CD4-positive, alpha-beta T cell treated with Interleukin-2 at 100 ng/mL for 4 hours (primary cell): ENCODE data around the gene RBM47.
"Not testable (repeated sequence)": the region's sequence is repeated elsewhere in the genome, so short reads cannot be mapped to it uniquely, and the experiment has no call there.

ENCODE experiments used
- DNase-seq: peaks from one replicate; pipeline ENCODE4 v3.0.0-alpha.2; 2020; ENCODE audit warnings: low spot score

Gene RBM47

DNA sequence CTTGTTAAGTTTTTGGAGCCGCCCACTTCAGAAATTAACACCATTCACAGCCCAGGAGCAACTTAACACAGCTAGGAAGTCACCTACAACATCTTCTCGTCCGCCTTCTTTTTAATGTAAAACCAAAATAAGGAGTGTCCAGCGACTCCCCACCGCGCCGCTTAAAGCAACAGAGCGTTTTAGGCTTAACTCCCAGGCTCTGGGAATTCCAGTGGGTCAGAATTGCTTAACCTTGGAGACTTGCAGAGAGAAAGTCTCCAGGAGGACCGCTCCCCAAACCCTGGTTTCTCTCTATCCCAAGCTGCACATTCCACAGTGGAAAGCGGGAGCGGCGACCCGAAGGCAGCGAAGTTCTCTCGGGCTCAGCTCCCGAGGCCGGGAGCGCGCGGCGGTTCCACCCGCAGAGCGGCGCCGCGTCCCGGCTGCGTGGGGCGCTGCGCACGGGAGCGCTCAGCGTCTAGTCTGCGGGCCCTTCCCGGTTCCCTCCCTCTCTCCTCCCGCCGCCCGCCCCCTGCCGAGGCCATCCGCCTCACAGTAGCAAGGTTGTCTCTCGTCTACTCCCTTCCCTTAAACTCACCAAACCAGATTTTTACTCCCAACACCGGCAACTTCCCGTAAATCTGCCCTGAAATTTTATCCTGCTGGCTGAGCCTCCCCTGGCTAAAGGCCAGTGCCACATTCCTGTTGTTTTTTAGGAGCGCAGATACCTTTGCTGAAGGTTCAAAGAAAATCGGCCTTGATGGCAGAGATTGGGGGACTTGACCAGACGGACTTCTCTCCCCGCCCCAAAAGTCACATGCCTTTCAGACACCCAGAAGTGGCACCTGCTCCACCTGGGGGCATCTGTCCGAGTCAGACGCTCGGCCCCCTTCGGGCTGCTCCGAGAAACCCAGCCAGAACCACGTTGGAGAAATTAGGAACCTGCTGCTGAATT lies at the start of gene RBM47:
Gene RBM47, minus strand, starts transcription at position 464 of the 934 bp plus-strand sequence. CDS start 190,971 bp downstream, outside the sequence.
- no peak for DNase-seq

DNA sequence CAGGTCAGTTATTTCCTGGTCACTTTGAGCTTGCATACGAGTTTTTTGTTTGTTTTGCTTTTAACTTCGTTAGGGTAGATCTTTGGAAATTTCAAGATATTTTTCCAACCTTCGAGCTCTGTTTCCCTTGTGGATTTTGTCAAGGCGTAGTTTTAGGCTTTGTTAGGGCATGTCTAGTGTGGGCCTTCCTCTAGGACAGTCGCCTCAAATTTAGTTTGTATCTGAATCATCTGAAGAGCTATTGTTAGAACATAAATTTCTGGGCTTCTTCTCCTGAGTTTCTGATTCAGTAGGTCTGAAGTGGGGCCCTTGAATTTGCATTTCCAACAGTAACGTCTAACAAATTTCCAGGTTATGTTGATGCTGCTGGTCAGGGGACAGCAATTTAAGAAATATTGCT lies 48.8 kb upstream of the RBM47 start:
- DNase-seq, result no peak

GRCh38 chr4:40675166-40675565 lies 45.5 kb upstream of the RBM47 start:
- no peak for DNase-seq

GRCh38 chr4:40672528-40673522 lies 43.2 kb upstream of the RBM47 start:
- DNase-seq, result peak; percentile 39

DNA sequence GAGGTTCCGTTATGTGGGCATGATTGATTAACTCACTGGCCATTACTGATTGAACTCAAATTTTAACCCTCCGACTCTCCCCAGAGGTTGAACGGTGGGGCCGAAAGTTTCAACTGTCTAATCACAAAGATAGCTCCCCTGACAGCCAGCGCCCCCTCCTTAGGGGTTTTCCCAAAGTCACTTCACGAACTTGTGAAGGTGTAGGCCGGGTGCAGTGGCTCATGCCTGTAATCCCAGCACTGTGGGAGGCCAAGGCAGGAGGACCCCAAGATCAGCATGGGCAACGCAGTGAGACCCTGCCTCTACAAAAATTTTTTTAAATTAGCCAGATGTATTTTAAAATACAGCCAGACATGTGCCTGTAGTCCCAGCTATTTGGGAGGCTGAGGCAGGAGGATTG lies 39.8 kb upstream of the RBM47 start:
- no peak for DNase-seq

DNA sequence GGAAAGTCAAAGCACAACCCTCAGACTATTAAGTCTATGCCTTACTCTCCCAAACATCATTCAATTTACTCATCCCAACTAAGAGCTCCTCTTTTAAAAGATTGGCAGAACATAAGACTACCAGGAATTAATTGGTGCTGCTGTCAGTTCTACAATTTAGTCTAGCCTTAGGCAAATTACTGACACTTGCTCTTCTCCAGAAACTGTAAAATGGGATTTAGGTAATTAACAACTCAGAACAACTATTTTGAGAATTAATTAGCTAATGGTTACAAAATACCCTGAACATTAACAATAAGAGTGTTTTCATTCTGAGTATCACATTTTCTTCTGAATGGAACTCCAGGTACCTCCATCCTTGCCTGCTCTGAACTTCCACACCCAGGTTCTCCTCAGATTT lies 36.2 kb upstream of the RBM47 start:
- no peak for DNase-seq

- no peak for DNase-seq
Observed at GRCh38 chr4:40662962-40663604, 33.4 kb upstream of the RBM47 start.

GRCh38 chr4:40661803-40662202 lies 32.1 kb upstream of the RBM47 start:
- DNase-seq, result no peak

DNA sequence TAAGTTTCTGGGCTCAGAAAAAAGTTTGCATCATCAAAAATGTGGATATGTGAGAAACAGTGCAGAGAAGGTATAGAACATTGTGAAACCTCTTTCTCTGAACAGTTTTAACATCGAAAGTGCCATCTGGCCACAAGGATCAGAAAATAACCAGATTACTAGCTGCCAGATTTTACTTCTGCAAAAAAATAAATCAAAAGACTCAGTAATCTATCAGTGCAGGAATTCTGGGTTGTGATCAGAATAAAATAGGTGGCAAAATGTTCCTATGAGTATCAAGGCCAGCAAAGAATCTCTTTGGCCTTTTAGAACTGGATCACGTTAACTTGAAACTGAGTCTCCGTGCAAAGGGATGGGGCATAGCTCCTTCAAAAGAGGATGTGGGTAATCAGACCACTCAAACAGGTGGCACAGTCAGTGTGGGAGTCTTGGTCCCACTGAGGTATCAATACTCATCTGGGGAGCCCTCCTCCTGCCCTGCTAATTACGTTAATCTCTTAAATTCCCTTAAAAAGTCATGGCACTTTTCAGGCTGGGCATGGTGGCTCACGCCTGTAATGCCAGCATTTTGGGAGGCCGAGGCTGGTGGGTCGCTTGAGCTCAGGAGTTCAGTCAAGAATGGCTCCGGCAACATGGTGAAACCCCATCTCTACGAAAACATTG lies 26.7 kb upstream of the RBM47 start:
- DNase-seq, result no peak

- no peak for DNase-seq
Observed at GRCh38 chr4:40651280-40651679, 21.6 kb upstream of the RBM47 start.

GRCh38 chr4:40649321-40649720 lies 19.7 kb upstream of the RBM47 start:
- DNase-seq, result no peak

GRCh38 chr4:40648742-40649281 lies 19.1 kb upstream of the RBM47 start:
- DNase-seq, result no peak

- no peak for DNase-seq
Observed at GRCh38 chr4:40648131-40648530, 18.5 kb upstream of the RBM47 start.

DNA sequence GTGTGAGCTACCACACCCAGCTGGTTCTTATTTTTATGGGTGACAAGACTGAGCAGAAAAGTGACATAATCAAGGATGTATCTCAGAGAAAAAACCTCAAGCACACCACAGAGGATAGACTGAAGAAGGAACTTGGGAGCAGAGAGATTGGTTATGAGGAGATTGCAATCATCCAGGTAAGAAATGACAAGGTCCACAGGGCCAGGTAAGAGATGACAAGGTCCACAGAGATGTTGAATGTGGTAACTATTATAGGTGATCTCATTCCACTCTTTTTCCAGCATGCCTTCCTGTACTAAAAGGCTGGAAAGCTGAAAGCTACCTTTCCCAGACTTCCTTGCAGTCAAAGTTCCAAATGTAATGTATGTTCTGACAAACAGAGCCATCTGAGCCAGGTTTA lies 15.9 kb upstream of the RBM47 start:
- no peak for DNase-seq

DNA sequence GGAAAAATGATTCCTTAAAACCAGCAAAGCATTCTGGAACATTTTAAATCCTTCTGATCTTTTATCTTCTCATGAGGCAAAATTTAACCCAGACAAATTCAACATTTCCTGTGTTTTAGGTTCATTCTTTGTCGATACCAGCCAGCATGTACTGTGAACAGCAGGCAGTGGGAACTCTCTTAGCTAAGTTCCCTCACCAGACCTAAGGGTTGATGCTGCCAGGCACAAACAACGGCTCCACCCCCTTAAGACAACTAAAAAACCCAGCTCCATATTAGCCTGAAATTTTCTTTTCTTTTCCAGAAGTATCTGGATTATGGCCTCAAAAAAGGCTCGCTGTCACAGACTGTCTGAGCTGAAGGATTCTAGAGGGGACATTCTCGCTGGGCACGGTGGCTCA lies 2.4 kb upstream of the RBM47 start:
- no peak for DNase-seq

- no peak for DNase-seq
Observed at GRCh38 chr4:40630335-40631021, 814 bp upstream of the RBM47 start.

GRCh38 chr4:40628888-40629287 lies 776 bp downstream of the RBM47 start:
- DNase-seq, result no peak

DNA sequence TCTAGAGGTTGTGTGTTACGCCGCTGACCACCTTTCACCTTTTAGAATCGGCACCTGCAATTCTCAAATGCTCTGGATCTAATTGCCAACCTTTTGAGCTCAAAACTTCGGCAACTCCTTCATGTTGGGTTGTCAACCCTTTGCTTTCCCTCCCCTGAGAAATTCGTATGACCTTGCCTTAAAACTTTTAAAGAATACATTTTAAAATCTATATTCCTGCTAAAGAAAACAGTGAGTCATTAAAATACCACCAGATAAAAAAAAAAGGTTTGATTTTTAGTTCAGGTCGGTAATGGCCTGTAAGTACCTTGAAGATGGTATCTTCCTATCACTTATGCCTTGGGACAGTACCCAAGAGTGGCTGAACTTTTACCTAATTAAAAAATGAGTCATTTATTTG lies 1.3 kb downstream of the RBM47 start:
- not testable (repeated sequence) for DNase-seq

DNA sequence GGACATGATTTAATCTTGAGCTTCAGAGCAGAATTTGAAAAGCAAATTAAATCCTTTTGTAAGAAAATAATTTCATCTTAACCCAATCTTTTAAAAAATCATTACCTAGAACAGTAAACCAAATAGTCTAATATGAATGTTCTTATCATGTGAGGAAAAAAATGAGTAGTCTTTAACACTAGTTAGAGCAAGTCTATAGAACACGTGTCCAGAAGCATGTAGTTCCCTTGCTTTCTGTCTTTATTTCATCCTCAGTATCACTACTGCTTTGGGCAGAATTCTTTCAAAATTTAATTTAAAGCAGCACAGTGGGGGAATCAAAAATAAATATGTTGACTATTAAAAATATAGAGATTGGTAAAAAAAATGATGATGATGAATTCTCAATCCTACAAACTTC lies 2.1 kb downstream of the RBM47 start:
- no peak for DNase-seq

DNA sequence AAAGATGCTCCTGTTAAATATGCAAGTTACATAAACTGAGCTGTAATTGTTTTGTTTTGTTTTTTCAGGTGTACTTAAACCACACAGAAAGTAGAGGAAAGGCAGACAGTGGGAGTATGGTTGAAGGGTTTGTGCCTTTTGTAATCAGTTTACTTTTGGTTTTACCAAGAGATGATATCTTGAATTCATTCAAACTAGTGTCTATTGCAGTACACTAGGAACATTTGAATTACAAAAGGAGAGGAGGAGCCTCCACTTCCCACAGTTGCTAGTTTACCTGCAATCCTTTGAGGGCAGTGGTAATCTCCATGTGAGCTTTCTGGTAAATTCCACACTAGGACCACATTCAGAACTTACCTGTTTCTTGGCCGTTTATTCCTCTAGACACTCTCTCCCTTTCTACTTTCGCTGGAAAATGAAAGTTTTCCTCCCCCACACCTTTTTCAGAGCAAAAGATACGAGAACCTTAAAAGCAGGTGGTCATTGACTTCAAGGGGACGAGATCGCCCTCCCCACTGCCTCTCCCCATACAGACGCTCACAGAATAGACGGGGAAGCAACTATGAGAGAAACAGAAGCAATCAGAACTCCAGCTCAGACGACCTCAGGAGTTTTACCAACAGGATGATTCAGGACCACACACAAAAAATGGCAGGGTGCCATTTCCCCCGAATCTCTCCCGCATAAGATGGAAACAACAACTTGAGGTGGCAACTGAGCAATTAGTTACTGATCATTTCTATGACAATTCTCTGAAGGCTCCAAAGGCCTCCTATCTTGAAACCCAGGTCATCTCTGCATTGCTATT lies 3.3 kb downstream of the RBM47 start:
- no peak for DNase-seq
